Esophagus (tissue), 2 donors: ENCODE measurements around the gene KCNQ5. TPM values are rescaled to one million over a fixed set of nuclear protein-coding genes. Genes with fewer than 3 reads are reported as not detected.

Experiments
- H3K27ac ChIP-seq, 2 donors: one replicate each; pipeline ENCODE4 v1.5.1; 2013; ENCODE audit warnings: low read depth in 2 of 2, mild to moderate bottlenecking in 2 of 2, inconsistent platforms in 1 of 2, low read length in 1 of 2, moderate library complexity in 1 of 2
- H3K27me3 ChIP-seq, 2 donors: one replicate each; pipeline ENCODE4 v1.6.1; 2013; ENCODE audit warnings: low read length in 2 of 2, control low read depth in 1 of 2, mild to moderate bottlenecking in 1 of 2; ENCODE audit not compliant: insufficient read depth in 2 of 2, control insufficient read depth in 1 of 2
- H3K36me3 ChIP-seq, 2 donors: one replicate each; pipeline ENCODE4 v1.6.1; 2013; ENCODE audit warnings: low read length in 1 of 2; ENCODE audit not compliant: control insufficient read depth in 2 of 2, insufficient read depth in 2 of 2
- H3K4me1 ChIP-seq, 2 donors: one replicate each; pipeline ENCODE4 v1.6.1; 2013; ENCODE audit warnings: low read length in 1 of 2; ENCODE audit not compliant: control insufficient read depth in 2 of 2, insufficient read depth in 2 of 2
- H3K4me3 ChIP-seq, 2 donors: one replicate each; pipeline ENCODE4 v1.5.1; 2013; ENCODE audit warnings: low read length in 2 of 2, mild to moderate bottlenecking in 2 of 2, low read depth in 1 of 2, moderate library complexity in 1 of 2
- H3K9me3 ChIP-seq, 2 donors: one replicate each; pipeline ENCODE4 v1.6.1; 2013; ENCODE audit warnings: mild to moderate bottlenecking in 2 of 2, low read depth in 1 of 2, low read length in 1 of 2, moderate library complexity in 1 of 2; ENCODE audit not compliant: control insufficient read depth in 2 of 2, insufficient read depth in 1 of 2
- WGBS, 2 donors: extraction: QIAGEN DNeasy Blood & Tissue Kit; methylation state at CpG; one replicate each; pipeline ENCODE4 v1.1.7; 2013; 5-methylcytosine and 5-hydroxymethylcytosine counted together
- polyA plus RNA-seq, 2 donors: library from polyadenylated mRNA; stranded (reverse); fragments of 200-250 nt; gene quantifications; one replicate each; pipeline ENCODE4 v1.2.3, GENCODE V29; 2013
- donor health status: healthy with polysubstance abuse.
- donor health status: Bipolar disorder and iron deficiency.

KCNQ5 gene
- polyA plus RNA-seq, 2 donors: 0.18 to 0.22 TPM

GRCh38 chr6:72636215-72636614 is 14.4 kb downstream of the KCNQ5 start:
- H3K27me3 ChIP-seq: no peaks in the 10 kb centered on the region
- H3K9me3 ChIP-seq: no peaks in the 10 kb centered on the region
- no peaks in the 10 kb centered on the region for H3K4me1 ChIP-seq
- H3K36me3 ChIP-seq: no peaks in the 10 kb centered on the region
- no peak overlapping the region for H3K27ac ChIP-seq
- 70 to 72% methylated on average over 2 of the region's 2 CpGs for WGBS, 2 donors
- H3K4me3 ChIP-seq: no peak overlapping the region

GRCh38 chr6:72636786-72637185 is 14.9 kb downstream of the KCNQ5 start:
- Histone ChIP-seq H3K4me3 (no peak overlapping the region), H3K9me3 (no peaks in the 10 kb centered on the region), H3K27ac (no peak overlapping the region), H3K36me3 (no peaks in the 10 kb centered on the region), H3K27me3 (no peaks in the 10 kb centered on the region), H3K4me1 (no peaks in the 10 kb centered on the region)
- WGBS, 2 donors: 68 to 79% methylated on average over 3 of the region's 3 CpGs

GRCh38 chr6:72639920-72640614 is 18.2 kb downstream of the KCNQ5 start:
- no peak overlapping the region for H3K4me3 ChIP-seq
- no peaks in the 10 kb centered on the region for H3K27me3 ChIP-seq
- H3K9me3 ChIP-seq: no peaks in the 10 kb centered on the region
- no peaks in the 10 kb centered on the region for H3K4me1 ChIP-seq
- WGBS, 2 donors: 70 to 87% methylated on average over 5 of the region's 5 CpGs
- H3K36me3 ChIP-seq: no peaks in the 10 kb centered on the region
- H3K27ac ChIP-seq: no peak overlapping the region

- no peaks in the 10 kb centered on the region for H3K9me3 ChIP-seq
- H3K4me1 ChIP-seq: no peaks in the 10 kb centered on the region
- H3K4me3 ChIP-seq: no peak overlapping the region
- no peak overlapping the region for H3K27ac ChIP-seq
- no peaks in the 10 kb centered on the region for H3K27me3 ChIP-seq
- H3K36me3 ChIP-seq: no peaks in the 10 kb centered on the region
These were observed 18.7 kb downstream of the KCNQ5 start for GRCh38 chr6:72640615-72640930.

GRCh38 chr6:72642435-72642834 is 20.6 kb downstream of the KCNQ5 start:
- no peaks in the 10 kb centered on the region for H3K4me1 ChIP-seq
- H3K4me3 ChIP-seq: no peak overlapping the region
- H3K9me3 ChIP-seq: no peaks in the 10 kb centered on the region
- no peaks in the 10 kb centered on the region for H3K36me3 ChIP-seq
- no peak overlapping the region for H3K27ac ChIP-seq
- no peaks in the 10 kb centered on the region for H3K27me3 ChIP-seq
- 94 to 96% methylated on average over 1 of the region's 1 CpG for WGBS, 2 donors

GRCh38 chr6:72643214-72643613 is 21.4 kb downstream of the KCNQ5 start:
- Histone ChIP-seq H3K27me3 (no peaks in the 10 kb centered on the region), H3K36me3 (no peaks in the 10 kb centered on the region), H3K27ac (no peak overlapping the region), H3K9me3 (no peaks in the 10 kb centered on the region), H3K4me3 (no peak overlapping the region), H3K4me1 (no peaks in the 10 kb centered on the region)
- 88 to 90% methylated on average over 1 of the region's 1 CpG for WGBS, 2 donors

- 76 to 80% methylated on average over 4 of the region's 4 CpGs for WGBS, 2 donors
- H3K4me1 ChIP-seq: no peaks in the 10 kb centered on the region
These were observed 25.0 kb downstream of the KCNQ5 start for GRCh38 chr6:72646604-72647485.

GRCh38 chr6:72647489-72647888 is 25.6 kb downstream of the KCNQ5 start:
- H3K4me3 ChIP-seq: no peak overlapping the region
- no peak overlapping the region for H3K27ac ChIP-seq
- no peaks in the 10 kb centered on the region for H3K9me3 ChIP-seq
- WGBS, 2 donors: 97% methylated on average over 2 of the region's 2 CpGs
- H3K4me1 ChIP-seq: no peaks in the 10 kb centered on the region
- no peaks in the 10 kb centered on the region for H3K36me3 ChIP-seq
- no peaks in the 10 kb centered on the region for H3K27me3 ChIP-seq

More at GRCh38 chr6:72646604-72647485, 25.0 kb downstream of the KCNQ5 start:
- Histone ChIP-seq H3K27ac (no peak overlapping the region), H3K9me3 (no peaks in the 10 kb centered on the region), H3K36me3 (no peaks in the 10 kb centered on the region), H3K27me3 (no peaks in the 10 kb centered on the region), H3K4me3 (no peak overlapping the region)

- no peaks in the 10 kb centered on the region for H3K27me3 ChIP-seq
- no peak overlapping the region for H3K27ac ChIP-seq
- H3K9me3 ChIP-seq: no peaks in the 10 kb centered on the region
- WGBS, 2 donors: 69 to 74% methylated on average over 8 of the region's 8 CpGs
- no peaks in the 10 kb centered on the region for H3K4me1 ChIP-seq
- no peak overlapping the region for H3K4me3 ChIP-seq
- H3K36me3 ChIP-seq: no peaks in the 10 kb centered on the region
These were observed 27.4 kb downstream of the KCNQ5 start for GRCh38 chr6:72649032-72649984.
